HEK293 (cell line): Measurements from ENCODE around the gene N4BP2L2.

Source experiments
- CTCF ChIA-PET: fragments of 350-600 bp; formaldehyde crosslinking; extraction: SDS; loops from one replicate; lab custom pipeline; 2021; ENCODE audit warnings: antibody characterized with exemption; lab: Yijun Ruan, JAX
- POLR2A ChIA-PET: fragments of 300-600 bp; formaldehyde crosslinking; extraction: SDS; loops from one replicate; lab custom pipeline; 2020; ENCODE audit warnings: antibody characterized with exemption, inconsistent platforms; lab: Yijun Ruan, JAX
- H3K27ac ChIP-seq: fragments of 200-500 bp; sonication (Bioruptor generic); 2 replicates; pipeline ENCODE4 v1.5.1; 2014; ENCODE audit warnings: low read depth, low read length, control low read depth, inconsistent platforms; ENCODE audit errors: extremely low read depth
- H3K36me3 ChIP-seq, 2 experiments: fragments of 200-500 bp in 1 of 2; sonication (Bioruptor generic) in 1 of 2; 1 replicate in 1 of 2; 2 replicates in 1 of 2; pipeline ENCODE4 v1.5.1; 2014 to 2017; ENCODE audit warnings: inconsistent platforms in 2 of 2, low read length in 2 of 2; ENCODE audit not compliant: control insufficient read depth in 2 of 2, insufficient read depth in 1 of 2
- H3K4me1 ChIP-seq: fragments of 200-500 bp; sonication (Bioruptor generic); 2 replicates; pipeline ENCODE4 v1.5.1; 2014; ENCODE audit warnings: mild to moderate bottlenecking, low read length, inconsistent platforms; ENCODE audit not compliant: control insufficient read depth, insufficient read depth
- H3K4me3 ChIP-seq: 2 replicates; pipeline ENCODE4 v1.5.1; 2011; ENCODE audit warnings: low read depth, mild to moderate bottlenecking, control low read depth, low read length, moderate library complexity
- H3K9me3 ChIP-seq: fragments of 200-500 bp; sonication (Bioruptor generic); 2 replicates; pipeline ENCODE4 v1.5.1; 2014; ENCODE audit warnings: low read depth, low read length, inconsistent platforms; ENCODE audit not compliant: control insufficient read depth, insufficient read depth
- KLF8 ChIP-seq: fragments of 450-650 bp; formaldehyde crosslinking; IDR thresholded peaks from 2 replicates; pipeline ENCODE4 v1.5.1; 2016; ENCODE audit warnings: missing biosample characterization, missing genetic modification characterization
- MEIS1 ChIP-seq: sonication (generic); formaldehyde crosslinking; IDR thresholded peaks from 2 replicates; pipeline ENCODE4 v1.8.1; 2022; ENCODE audit warnings: missing genetic modification reagents, mild to moderate bottlenecking, borderline replicate concordance
- ZBTB17 ChIP-seq: fragments of 450-650 bp; formaldehyde crosslinking; IDR thresholded peaks from 2 replicates; pipeline ENCODE4 v1.5.1; 2016; ENCODE audit warnings: missing biosample characterization, missing genetic modification characterization
- ZBTB21 ChIP-seq: fragments of 450-650 bp; formaldehyde crosslinking; IDR thresholded peaks from 2 replicates; pipeline ENCODE4 v1.5.1; 2017; ENCODE audit warnings: missing biosample characterization, missing genetic modification characterization
- ZFP41 ChIP-seq: fragments of 450-650 bp; formaldehyde crosslinking; IDR thresholded peaks from 2 replicates; pipeline ENCODE4 v1.5.1; 2016; ENCODE audit warnings: missing biosample characterization, missing genetic modification characterization, borderline replicate concordance
- ZIC2 ChIP-seq: fragments of 450-650 bp; formaldehyde crosslinking; IDR thresholded peaks from 2 replicates; pipeline ENCODE4 v1.5.1; 2016; ENCODE audit warnings: missing biosample characterization, missing genetic modification characterization
- ZNF423 ChIP-seq: fragments of 450-650 bp; formaldehyde crosslinking; IDR thresholded peaks from 2 replicates; pipeline ENCODE4 v1.5.1; 2016; ENCODE audit warnings: missing biosample characterization, missing genetic modification characterization
- ZNF433 ChIP-seq: fragments of 450-650 bp; formaldehyde crosslinking; IDR thresholded peaks from 2 replicates; pipeline ENCODE4 v1.5.1; 2016; ENCODE audit warnings: missing biosample characterization, missing genetic modification characterization, low read depth
- ZNF654 ChIP-seq: fragments of 450-650 bp; formaldehyde crosslinking; IDR thresholded peaks from 2 replicates; pipeline ENCODE4 v1.5.1; 2016; ENCODE audit warnings: low read depth, missing biosample characterization, missing genetic modification characterization
- ZNF664 ChIP-seq: fragments of 450-650 bp; formaldehyde crosslinking; IDR thresholded peaks from 2 replicates; pipeline ENCODE4 v1.5.1; 2016; ENCODE audit warnings: missing biosample characterization, missing genetic modification characterization
- ZNF670 ChIP-seq: fragments of 450-650 bp; formaldehyde crosslinking; IDR thresholded peaks from 2 replicates; pipeline ENCODE4 v1.5.1; 2016; ENCODE audit warnings: missing biosample characterization, missing genetic modification characterization, low read depth
- ZNF701 ChIP-seq: fragments of 450-650 bp; formaldehyde crosslinking; IDR thresholded peaks from 2 replicates; pipeline ENCODE4 v1.5.1; 2016; ENCODE audit warnings: missing biosample characterization, missing genetic modification characterization
- TF ChIP-seq, protein P1 (sequence below): fragments of 450-650 bp; formaldehyde crosslinking; IDR thresholded peaks from 2 replicates; pipeline ENCODE4 v1.5.1; 2017; ENCODE audit warnings: missing biosample characterization, missing genetic modification characterization
- TF ChIP-seq, protein P2 (sequence below): fragments of 450-650 bp; formaldehyde crosslinking; IDR thresholded peaks from 2 replicates; pipeline ENCODE4 v1.5.1; 2016; ENCODE audit warnings: missing biosample characterization, missing genetic modification characterization
- TF ChIP-seq, protein P3 (sequence below): fragments of 450-650 bp; formaldehyde crosslinking; IDR thresholded peaks from 2 replicates; pipeline ENCODE4 v1.5.1; 2016; ENCODE audit warnings: missing biosample characterization, missing genetic modification characterization, borderline replicate concordance
- TF ChIP-seq, protein P4 (sequence below): fragments of 450-650 bp; formaldehyde crosslinking; IDR thresholded peaks from 2 replicates; pipeline ENCODE4 v1.5.1; 2017; ENCODE audit warnings: missing biosample characterization, missing genetic modification characterization
- TF ChIP-seq, protein P5 (sequence below): fragments of 450-650 bp; formaldehyde crosslinking; IDR thresholded peaks from 2 replicates; pipeline ENCODE4 v1.5.1; 2017; ENCODE audit warnings: missing biosample characterization, missing genetic modification characterization
- TF ChIP-seq, protein P6 (sequence below): fragments of 450-650 bp; formaldehyde crosslinking; IDR thresholded peaks from 2 replicates; pipeline ENCODE4 v1.5.1; 2016; ENCODE audit warnings: missing biosample characterization, missing genetic modification characterization

The N4BP2L2 gene

DNA sequence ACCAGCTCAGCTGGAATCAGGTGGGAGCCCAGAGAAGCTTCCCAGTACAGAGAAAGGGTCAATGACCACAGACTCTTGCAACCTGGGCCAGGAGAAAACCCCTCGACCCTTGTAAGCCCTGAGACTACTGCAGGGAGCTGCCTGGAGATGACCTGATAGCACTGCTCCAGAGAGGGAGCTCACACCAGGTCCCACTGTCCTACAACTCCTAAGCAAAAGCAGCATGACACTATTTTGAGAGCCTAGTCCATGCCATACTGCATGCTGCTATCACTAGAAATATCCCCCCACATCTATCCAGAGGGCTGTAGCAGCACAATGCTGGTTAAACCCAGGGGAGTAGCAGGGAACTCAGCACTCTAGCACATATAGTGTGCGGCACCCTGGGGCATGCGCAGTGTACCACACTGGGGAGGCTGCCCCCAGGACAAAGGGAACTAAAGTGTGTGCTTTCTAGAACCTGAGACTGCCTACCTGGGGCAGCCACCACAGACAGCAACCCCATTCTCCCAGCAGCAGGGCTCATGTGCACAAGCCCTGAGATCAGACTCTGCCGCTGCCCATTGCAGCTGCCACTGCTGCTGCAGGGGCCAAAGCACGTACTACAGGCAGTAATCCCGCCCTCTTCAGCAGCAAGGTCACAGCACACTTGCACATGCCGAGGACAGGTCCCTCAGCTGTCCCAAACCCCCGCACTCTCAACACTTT lies 83.6 kb downstream of the N4BP2L2 start:
- ChIA-PET POLR2A (no interaction called here), CTCF (no interaction called here)
- Histone ChIP-seq H3K27ac (no peak overlapping the region), H3K4me1 (no peaks in the 10 kb centered on the region), H3K9me3 (no peaks in the 10 kb centered on the region), H3K36me3 (no peaks in the 10 kb centered on the region; a peak in 1 of 3 replicates), H3K4me3 (no peak overlapping the region)
- no peak for TF ChIP-seq ZBTB21 (tag by site-specific recombination)
- TF ChIP-seq MEIS1 (CRISPR knock-in tag) = no peak
- TF ChIP-seq, protein P1, sequence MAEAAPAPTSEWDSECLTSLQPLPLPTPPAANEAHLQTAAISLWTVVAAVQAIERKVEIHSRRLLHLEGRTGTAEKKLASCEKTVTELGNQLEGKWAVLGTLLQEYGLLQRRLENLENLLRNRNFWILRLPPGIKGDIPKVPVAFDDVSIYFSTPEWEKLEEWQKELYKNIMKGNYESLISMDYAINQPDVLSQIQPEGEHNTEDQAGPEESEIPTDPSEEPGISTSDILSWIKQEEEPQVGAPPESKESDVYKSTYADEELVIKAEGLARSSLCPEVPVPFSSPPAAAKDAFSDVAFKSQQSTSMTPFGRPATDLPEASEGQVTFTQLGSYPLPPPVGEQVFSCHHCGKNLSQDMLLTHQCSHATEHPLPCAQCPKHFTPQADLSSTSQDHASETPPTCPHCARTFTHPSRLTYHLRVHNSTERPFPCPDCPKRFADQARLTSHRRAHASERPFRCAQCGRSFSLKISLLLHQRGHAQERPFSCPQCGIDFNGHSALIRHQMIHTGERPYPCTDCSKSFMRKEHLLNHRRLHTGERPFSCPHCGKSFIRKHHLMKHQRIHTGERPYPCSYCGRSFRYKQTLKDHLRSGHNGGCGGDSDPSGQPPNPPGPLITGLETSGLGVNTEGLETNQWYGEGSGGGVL = no peak
- TF ChIP-seq, protein P2, sequence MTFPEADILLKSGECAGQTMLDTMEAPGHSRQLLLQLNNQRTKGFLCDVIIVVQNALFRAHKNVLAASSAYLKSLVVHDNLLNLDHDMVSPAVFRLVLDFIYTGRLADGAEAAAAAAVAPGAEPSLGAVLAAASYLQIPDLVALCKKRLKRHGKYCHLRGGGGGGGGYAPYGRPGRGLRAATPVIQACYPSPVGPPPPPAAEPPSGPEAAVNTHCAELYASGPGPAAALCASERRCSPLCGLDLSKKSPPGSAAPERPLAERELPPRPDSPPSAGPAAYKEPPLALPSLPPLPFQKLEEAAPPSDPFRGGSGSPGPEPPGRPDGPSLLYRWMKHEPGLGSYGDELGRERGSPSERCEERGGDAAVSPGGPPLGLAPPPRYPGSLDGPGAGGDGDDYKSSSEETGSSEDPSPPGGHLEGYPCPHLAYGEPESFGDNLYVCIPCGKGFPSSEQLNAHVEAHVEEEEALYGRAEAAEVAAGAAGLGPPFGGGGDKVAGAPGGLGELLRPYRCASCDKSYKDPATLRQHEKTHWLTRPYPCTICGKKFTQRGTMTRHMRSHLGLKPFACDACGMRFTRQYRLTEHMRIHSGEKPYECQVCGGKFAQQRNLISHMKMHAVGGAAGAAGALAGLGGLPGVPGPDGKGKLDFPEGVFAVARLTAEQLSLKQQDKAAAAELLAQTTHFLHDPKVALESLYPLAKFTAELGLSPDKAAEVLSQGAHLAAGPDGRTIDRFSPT (tag by site-specific recombination) = no peak
- TF ChIP-seq KLF8 (tag by site-specific recombination) = no peak
- TF ChIP-seq ZIC2 (tag by site-specific recombination) = no peak
- no peak for TF ChIP-seq ZNF654 (tag by site-specific recombination)
- TF ChIP-seq ZBTB17 (tag by site-specific recombination) = no peak
- TF ChIP-seq ZNF423 (tag by site-specific recombination) = no peak
- no peak for TF ChIP-seq ZFP41 (tag by site-specific recombination)
- TF ChIP-seq ZNF664 (tag by site-specific recombination) = no peak

DNA sequence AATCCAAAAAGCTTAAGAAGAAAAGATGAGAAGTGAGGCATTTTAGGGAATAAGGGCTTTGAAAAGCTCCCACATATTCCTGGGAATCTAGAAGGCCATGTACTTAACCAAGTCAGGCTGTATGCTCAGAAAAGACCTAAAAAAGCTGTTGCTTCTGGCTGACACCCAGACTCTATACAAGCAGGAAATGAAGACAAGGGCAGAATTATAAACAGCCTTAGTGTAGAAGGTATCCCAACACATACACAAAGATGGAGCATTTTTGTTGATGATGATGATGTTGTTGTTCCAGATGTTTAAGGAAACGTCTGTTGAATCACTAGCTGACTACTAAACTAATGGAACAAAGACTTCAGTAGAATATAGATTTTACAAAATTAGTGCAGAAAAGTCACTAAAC lies 84.6 kb downstream of the N4BP2L2 start:
- CTCF ChIA-PET = no interaction called here

More for the DNA sequence above, 84.6 kb downstream of the N4BP2L2 start:
- Histone ChIP-seq H3K9me3 (no peaks in the 10 kb centered on the region), H3K36me3 (no peaks in the 10 kb centered on the region; a peak in 1 of 3 replicates), H3K4me1 (no peaks in the 10 kb centered on the region), H3K4me3 (no peak overlapping the region), H3K27ac (no peak overlapping the region)
- TF ChIP-seq ZNF701 (tag by site-specific recombination) = no peak
- TF ChIP-seq, protein P3, sequence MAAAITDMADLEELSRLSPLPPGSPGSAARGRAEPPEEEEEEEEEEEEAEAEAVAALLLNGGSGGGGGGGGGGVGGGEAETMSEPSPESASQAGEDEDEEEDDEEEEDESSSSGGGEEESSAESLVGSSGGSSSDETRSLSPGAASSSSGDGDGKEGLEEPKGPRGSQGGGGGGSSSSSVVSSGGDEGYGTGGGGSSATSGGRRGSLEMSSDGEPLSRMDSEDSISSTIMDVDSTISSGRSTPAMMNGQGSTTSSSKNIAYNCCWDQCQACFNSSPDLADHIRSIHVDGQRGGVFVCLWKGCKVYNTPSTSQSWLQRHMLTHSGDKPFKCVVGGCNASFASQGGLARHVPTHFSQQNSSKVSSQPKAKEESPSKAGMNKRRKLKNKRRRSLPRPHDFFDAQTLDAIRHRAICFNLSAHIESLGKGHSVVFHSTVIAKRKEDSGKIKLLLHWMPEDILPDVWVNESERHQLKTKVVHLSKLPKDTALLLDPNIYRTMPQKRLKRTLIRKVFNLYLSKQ (tag by site-specific recombination) = no peak
- TF ChIP-seq, protein P4, sequence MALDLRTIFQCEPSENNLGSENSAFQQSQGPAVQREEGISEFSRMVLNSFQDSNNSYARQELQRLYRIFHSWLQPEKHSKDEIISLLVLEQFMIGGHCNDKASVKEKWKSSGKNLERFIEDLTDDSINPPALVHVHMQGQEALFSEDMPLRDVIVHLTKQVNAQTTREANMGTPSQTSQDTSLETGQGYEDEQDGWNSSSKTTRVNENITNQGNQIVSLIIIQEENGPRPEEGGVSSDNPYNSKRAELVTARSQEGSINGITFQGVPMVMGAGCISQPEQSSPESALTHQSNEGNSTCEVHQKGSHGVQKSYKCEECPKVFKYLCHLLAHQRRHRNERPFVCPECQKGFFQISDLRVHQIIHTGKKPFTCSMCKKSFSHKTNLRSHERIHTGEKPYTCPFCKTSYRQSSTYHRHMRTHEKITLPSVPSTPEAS (tag by site-specific recombination) = no peak
- no peak for TF ChIP-seq ZNF670 (tag by site-specific recombination)
- TF ChIP-seq, protein P5, sequence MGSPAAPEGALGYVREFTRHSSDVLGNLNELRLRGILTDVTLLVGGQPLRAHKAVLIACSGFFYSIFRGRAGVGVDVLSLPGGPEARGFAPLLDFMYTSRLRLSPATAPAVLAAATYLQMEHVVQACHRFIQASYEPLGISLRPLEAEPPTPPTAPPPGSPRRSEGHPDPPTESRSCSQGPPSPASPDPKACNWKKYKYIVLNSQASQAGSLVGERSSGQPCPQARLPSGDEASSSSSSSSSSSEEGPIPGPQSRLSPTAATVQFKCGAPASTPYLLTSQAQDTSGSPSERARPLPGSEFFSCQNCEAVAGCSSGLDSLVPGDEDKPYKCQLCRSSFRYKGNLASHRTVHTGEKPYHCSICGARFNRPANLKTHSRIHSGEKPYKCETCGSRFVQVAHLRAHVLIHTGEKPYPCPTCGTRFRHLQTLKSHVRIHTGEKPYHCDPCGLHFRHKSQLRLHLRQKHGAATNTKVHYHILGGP = no peak
- TF ChIP-seq, protein P6, sequence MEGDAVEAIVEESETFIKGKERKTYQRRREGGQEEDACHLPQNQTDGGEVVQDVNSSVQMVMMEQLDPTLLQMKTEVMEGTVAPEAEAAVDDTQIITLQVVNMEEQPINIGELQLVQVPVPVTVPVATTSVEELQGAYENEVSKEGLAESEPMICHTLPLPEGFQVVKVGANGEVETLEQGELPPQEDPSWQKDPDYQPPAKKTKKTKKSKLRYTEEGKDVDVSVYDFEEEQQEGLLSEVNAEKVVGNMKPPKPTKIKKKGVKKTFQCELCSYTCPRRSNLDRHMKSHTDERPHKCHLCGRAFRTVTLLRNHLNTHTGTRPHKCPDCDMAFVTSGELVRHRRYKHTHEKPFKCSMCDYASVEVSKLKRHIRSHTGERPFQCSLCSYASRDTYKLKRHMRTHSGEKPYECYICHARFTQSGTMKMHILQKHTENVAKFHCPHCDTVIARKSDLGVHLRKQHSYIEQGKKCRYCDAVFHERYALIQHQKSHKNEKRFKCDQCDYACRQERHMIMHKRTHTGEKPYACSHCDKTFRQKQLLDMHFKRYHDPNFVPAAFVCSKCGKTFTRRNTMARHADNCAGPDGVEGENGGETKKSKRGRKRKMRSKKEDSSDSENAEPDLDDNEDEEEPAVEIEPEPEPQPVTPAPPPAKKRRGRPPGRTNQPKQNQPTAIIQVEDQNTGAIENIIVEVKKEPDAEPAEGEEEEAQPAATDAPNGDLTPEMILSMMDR (tag by site-specific recombination) = no peak
- no peak for TF ChIP-seq ZNF433
- POLR2A ChIA-PET = no interaction called here
